WTC11 (cell line): Measurements from ENCODE around the gene TUBGCP4.
A peak's percentile ranks its signal among the peaks of the same experiment; 100 is the strongest.

ENCODE experiments used
- CTCF ChIP-seq: fragments of 200-600 bp; IDR thresholded peaks from 2 replicates; pipeline ENCODE4 v1.8.0; 2022; ENCODE audit warnings: antibody characterized with exemption
- NR2C2 ChIP-seq: sonication (generic); formaldehyde crosslinking; IDR thresholded peaks from 2 replicates; pipeline ENCODE4 v1.8.0; 2022; ENCODE audit warnings: mild to moderate bottlenecking, missing genetic modification reagents
- SP1 ChIP-seq: sonication (generic); formaldehyde crosslinking; conservative IDR thresholded peaks from 2 replicates; pipeline ENCODE4 v1.8.1; 2022; ENCODE audit warnings: missing genetic modification reagents
- ZBTB21 ChIP-seq: sonication (generic); formaldehyde crosslinking; IDR thresholded peaks from 2 replicates; pipeline ENCODE4 v1.8.1; 2023; ENCODE audit warnings: mild to moderate bottlenecking, missing genetic modification reagents, borderline replicate concordance

- no peak for TF ChIP-seq CTCF
- no peak; the same call in 1 of the 2 replicates for TF ChIP-seq NR2C2 (CRISPR knock-in tag)
- peak; percentile 44; the same call in 1 of the 2 replicates for TF ChIP-seq SP1 (CRISPR knock-in tag)
- no peak for TF ChIP-seq ZBTB21 (CRISPR knock-in tag)
These were observed at the start of gene TUBGCP4, which contains the start of gene ZSCAN29 for GRCh38 chr15:43370975-43371974.
